ENCODE data around the gene ADGRL3. TPM values are rescaled to one million over a fixed set of nuclear protein-coding genes. Genes with fewer than 3 reads are reported as not detected.

Gene ADGRL3
- total RNA-seq, 1 donor from 2014 or later = 2.1 TPM

GRCh38 chr4:61799794-61800193 lies 599.7 kb downstream of the ADGRL3 start:
- no peaks in the 10 kb centered on the region for H3K36me3 ChIP-seq (ENCODE audit: control insufficient read depth, insufficient read depth, low read length)
- no peaks in the 10 kb centered on the region for H3K27me3 ChIP-seq (ENCODE audit: control insufficient read depth, insufficient read depth, low read length)
- no peak for DNase-seq (ENCODE audit: low read depth)
- TF ChIP-seq, protein P1, sequence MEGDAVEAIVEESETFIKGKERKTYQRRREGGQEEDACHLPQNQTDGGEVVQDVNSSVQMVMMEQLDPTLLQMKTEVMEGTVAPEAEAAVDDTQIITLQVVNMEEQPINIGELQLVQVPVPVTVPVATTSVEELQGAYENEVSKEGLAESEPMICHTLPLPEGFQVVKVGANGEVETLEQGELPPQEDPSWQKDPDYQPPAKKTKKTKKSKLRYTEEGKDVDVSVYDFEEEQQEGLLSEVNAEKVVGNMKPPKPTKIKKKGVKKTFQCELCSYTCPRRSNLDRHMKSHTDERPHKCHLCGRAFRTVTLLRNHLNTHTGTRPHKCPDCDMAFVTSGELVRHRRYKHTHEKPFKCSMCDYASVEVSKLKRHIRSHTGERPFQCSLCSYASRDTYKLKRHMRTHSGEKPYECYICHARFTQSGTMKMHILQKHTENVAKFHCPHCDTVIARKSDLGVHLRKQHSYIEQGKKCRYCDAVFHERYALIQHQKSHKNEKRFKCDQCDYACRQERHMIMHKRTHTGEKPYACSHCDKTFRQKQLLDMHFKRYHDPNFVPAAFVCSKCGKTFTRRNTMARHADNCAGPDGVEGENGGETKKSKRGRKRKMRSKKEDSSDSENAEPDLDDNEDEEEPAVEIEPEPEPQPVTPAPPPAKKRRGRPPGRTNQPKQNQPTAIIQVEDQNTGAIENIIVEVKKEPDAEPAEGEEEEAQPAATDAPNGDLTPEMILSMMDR (IDR thresholded peaks at IDR 0.05; ENCODE audit: insufficient read depth, low read length, poor library complexity, severe bottlenecking) = no peak
- H3K4me3 ChIP-seq (ENCODE audit: low read depth, low read length) = no peak overlapping the region

DNA sequence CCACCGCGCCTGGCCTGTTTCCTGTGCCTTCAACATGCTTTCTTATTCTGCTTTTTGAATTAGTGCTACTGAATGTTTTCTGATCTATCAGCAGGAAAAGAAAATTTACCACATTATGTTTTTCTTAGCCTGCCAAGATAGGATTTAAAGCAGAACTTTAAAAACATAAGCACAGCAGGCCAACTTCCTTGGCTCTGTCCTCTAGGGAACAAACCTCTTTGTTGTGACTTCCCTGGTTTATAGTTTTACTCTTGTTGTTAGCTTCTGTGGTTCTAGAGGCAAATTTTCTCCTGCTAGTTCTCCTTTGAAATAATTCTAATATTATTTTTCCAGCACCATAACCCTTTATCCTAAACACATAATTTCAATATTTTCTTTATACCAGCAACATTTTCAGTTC lies 605.1 kb downstream of the ADGRL3 start:
- no peaks in the 10 kb centered on the region for H3K36me3 ChIP-seq (ENCODE audit: control insufficient read depth, insufficient read depth, low read length)
- TF ChIP-seq, protein P1 (IDR thresholded peaks at IDR 0.05; ENCODE audit: insufficient read depth, low read length, poor library complexity, severe bottlenecking) = no peak

DNA sequence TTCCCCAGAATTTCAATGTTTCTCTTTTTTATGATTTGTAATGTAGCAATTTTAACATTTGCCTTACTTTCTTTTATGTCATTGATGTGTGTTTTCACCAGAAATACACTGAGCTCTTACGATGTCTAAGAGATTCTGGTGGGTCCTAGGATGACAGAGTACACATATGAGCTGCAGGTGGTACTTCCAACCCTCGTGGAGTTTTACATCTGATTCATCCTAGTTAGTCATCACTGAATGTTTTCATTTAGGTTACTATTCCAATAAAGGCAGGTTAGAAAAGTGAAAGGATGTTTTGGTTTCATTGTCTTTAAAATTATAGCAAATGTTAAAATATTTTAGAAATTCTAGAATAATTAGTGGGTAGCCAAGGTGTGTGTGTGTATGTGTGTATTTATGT lies 605.9 kb downstream of the ADGRL3 start:
- no peaks in the 10 kb centered on the region for H3K36me3 ChIP-seq (ENCODE audit: control insufficient read depth, insufficient read depth, low read length)
- DNase-seq (ENCODE audit: low read depth) = peak; percentile 38
- H3K4me3 ChIP-seq (ENCODE audit: low read depth, low read length) = no peak overlapping the region
- H3K27me3 ChIP-seq (ENCODE audit: control insufficient read depth, insufficient read depth, low read length) = no peaks in the 10 kb centered on the region
- TF ChIP-seq, protein P1 (IDR thresholded peaks at IDR 0.05; ENCODE audit: insufficient read depth, low read length, poor library complexity, severe bottlenecking) = no peak

More for the DNA sequence above, 605.1 kb downstream of the ADGRL3 start:
- H3K27me3 ChIP-seq (ENCODE audit: control insufficient read depth, insufficient read depth, low read length) = no peaks in the 10 kb centered on the region
- no peak overlapping the region for H3K4me3 ChIP-seq (ENCODE audit: low read depth, low read length)
- no peak for DNase-seq (ENCODE audit: low read depth)

GRCh38 chr4:61812171-61812570 lies 612.0 kb downstream of the ADGRL3 start:
- no peaks in the 10 kb centered on the region for H3K36me3 ChIP-seq (ENCODE audit: control insufficient read depth, insufficient read depth, low read length)
- no peak for DNase-seq (ENCODE audit: low read depth)
- H3K4me3 ChIP-seq (ENCODE audit: low read depth, low read length) = no peak overlapping the region
- TF ChIP-seq, protein P1 (IDR thresholded peaks at IDR 0.05; ENCODE audit: insufficient read depth, low read length, poor library complexity, severe bottlenecking) = no peak
- H3K27me3 ChIP-seq (ENCODE audit: control insufficient read depth, insufficient read depth, low read length) = no peaks in the 10 kb centered on the region

- TF ChIP-seq, protein P1 (IDR thresholded peaks at IDR 0.05; ENCODE audit: insufficient read depth, low read length, poor library complexity, severe bottlenecking) = no peak
- no peaks in the 10 kb centered on the region for H3K36me3 ChIP-seq (ENCODE audit: control insufficient read depth, insufficient read depth, low read length)
- no peaks in the 10 kb centered on the region for H3K27me3 ChIP-seq (ENCODE audit: control insufficient read depth, insufficient read depth, low read length)
- no peak for DNase-seq (ENCODE audit: low read depth)
- no peak overlapping the region for H3K4me3 ChIP-seq (ENCODE audit: low read depth, low read length)
Measured at GRCh38 chr4:61817071-61817470, 616.9 kb downstream of the ADGRL3 start.

GRCh38 chr4:61820136-61820535 lies 620.0 kb downstream of the ADGRL3 start:
- Histone ChIP-seq H3K27me3 (ENCODE audit: control insufficient read depth, insufficient read depth, low read length) (no peaks in the 10 kb centered on the region), H3K36me3 (ENCODE audit: control insufficient read depth, insufficient read depth, low read length) (no peaks in the 10 kb centered on the region), H3K4me3 (ENCODE audit: low read depth, low read length) (no peak overlapping the region)
- DNase-seq (ENCODE audit: low read depth) = no peak
- TF ChIP-seq, protein P1 (IDR thresholded peaks at IDR 0.05; ENCODE audit: insufficient read depth, low read length, poor library complexity, severe bottlenecking) = no peak
